Epithelial cell of esophagus (primary cell): ENCODE measurements around the gene RAPGEF5.

Experiments
- DNase-seq: peaks from one replicate; pipeline ENCODE4 v3.0.0; 2010; ENCODE audit warnings: low read depth
- H3K4me3 ChIP-seq: 2 replicates; pipeline ENCODE4 v1.5.1; 2011; ENCODE audit warnings: mild to moderate bottlenecking, low read length, control low read depth
- CTCF ChIP-seq: IDR thresholded peaks from 2 replicates; pipeline ENCODE4 v1.5.1; 2011; ENCODE audit warnings: low read depth, mild to moderate bottlenecking, low read length, control low read depth, inconsistent platforms; ENCODE audit not compliant: insufficient read depth; ENCODE audit errors: missing control alignments

RAPGEF5 gene

DNA sequence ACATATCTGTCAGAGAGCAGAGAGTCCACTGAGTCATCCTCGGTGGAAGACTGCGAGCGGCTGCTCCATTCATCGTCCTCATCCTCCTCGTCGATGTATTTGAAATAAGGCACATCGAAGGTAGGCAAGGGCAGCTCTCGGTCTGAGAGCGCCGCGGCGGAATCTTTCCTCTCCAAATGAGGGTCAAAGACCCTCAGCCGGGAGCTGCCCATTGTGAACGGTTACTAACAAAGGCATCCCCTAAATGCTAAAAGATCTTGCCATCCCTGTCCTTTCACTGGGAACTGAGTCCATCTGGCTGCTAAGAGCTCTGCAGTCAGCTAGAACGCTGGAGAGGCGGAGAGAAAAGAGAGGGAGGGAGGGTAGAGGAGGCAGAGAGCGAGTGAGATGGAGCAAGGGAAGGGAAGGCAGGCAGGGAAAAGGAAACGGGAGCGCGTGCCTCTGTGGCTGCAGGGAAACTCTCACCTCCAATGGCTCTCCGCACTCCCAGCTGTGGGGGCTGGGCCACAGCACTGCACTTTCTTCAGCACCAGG, 163.4 kb downstream of the RAPGEF5 start:
- no peak for DNase-seq
- no peak overlapping the region for H3K4me3 ChIP-seq
- TF ChIP-seq CTCF, result no peak

DNA sequence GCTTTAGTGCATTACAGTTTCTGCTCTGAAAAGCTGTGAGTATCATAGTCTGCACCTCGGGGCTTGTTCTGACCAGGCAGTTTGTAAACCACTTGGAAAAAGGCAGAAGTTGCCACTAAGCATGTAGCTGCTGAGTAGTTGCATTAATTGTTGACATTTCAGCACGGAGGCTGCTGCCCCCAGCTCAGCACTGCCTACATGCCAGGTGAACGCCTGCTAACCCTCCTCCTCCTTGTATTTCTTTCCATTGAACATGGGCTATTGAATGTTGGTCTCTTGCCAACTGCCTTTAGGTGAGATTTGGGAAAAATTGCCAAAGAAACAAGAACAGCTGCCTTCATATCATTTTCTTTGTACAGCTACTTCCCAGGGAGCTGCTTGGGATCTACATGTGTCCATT, 164.2 kb downstream of the RAPGEF5 start:
- no peak for TF ChIP-seq CTCF
- no peak for DNase-seq
- H3K4me3 ChIP-seq, result no peak overlapping the region

GRCh38 chr7:22190736-22191135, 166.2 kb downstream of the RAPGEF5 start:
- no peak for TF ChIP-seq CTCF
- no peak for DNase-seq
- H3K4me3 ChIP-seq, result no peak overlapping the region

- no peak for TF ChIP-seq CTCF
- H3K4me3 ChIP-seq, result no peak overlapping the region
- no peak for DNase-seq
Observed at GRCh38 chr7:22189741-22190140, 167.2 kb downstream of the RAPGEF5 start.

DNA sequence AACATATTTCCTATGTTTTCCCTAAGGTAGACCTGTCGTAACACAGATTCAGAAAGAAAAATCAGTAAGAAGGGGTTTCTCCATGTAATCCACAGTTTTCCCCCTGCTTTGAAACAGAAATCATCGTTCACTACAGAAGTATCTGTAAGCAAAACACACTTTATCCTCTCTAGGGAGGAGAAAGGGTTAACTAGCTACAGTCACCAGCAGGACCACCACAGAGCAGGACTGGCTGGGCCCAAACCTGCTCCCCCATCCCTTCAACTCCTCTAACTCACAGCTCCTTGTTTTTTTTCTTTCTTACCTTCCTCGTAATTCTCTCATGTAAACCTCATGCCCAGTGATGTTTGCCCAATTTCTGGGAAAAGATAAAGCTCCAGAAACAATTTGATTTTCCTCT, 167.7 kb downstream of the RAPGEF5 start:
- no peak overlapping the region for H3K4me3 ChIP-seq
- DNase-seq, result no peak
- no peak for TF ChIP-seq CTCF

DNA sequence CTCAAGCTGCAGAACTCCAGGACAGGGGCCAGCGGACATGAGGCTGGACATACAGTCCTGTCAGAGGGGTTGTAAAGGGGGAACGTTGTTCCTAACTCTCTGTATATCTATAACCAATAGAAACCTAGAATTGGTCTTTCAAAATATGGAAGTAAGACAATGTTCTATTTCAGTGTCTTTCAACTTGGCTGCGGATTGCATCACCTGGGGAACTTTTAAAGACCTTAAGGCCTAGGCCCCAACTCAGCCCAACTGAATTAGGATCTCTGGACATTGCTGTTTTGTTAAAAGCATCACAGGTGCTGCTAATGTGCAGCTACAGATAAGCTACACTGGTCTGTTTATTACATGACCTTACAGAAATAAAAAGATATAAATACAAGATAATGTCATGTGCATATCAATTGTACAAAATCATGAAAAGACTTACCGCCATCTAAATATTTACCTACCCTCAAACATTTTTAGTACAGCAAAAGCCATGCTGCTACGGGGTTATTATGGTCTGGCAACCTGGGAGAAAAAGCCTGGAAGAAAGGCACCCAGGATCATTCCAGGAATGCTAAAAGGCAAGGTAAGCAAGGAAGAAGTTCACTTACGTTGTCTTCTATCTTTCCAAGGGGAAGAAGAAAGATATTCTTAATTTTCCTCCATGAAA, 169.1 kb downstream of the RAPGEF5 start:
- TF ChIP-seq CTCF, result no peak
- no peak overlapping the region for H3K4me3 ChIP-seq
- no peak for DNase-seq

GRCh38 chr7:22185559-22185958, 171.4 kb downstream of the RAPGEF5 start:
- no peak for DNase-seq
- TF ChIP-seq CTCF, result no peak
- H3K4me3 ChIP-seq, result no peak overlapping the region
